Astrocyte of the cerebellum (primary cell): Measurements from ENCODE around the gene THAP4.

Experiments
- DNase-seq: peaks from one replicate; pipeline ENCODE4 v3.0.0-alpha.2; 2011; ENCODE audit warnings: low read depth
- H3K4me3 ChIP-seq: 2 replicates; pipeline ENCODE4 v1.5.1; 2011; ENCODE audit warnings: mild to moderate bottlenecking, low read depth, low read length, moderate library complexity
- CTCF ChIP-seq: IDR thresholded peaks from 2 replicates; pipeline ENCODE4 v1.5.1; 2012; ENCODE audit warnings: low read length, low read depth, moderate library complexity, mild to moderate bottlenecking; ENCODE audit errors: missing control alignments
- in situ Hi-C: cut with HindIII; loops from 2 replicates; pipeline ENCODE4 v1.10.0; 2017; ENCODE audit warnings: low sequenced_read_pairs

The THAP4 gene

GRCh38 chr2:241615041-241615440 lies 21.9 kb downstream of the THAP4 start:
- no peak for DNase-seq
- H3K4me3 ChIP-seq: no peak overlapping the region
- TF ChIP-seq CTCF: no peak
- in situ Hi-C loops: no loop called here

GRCh38 chr2:241613017-241613780 lies 23.8 kb downstream of the THAP4 start:
- peak; percentile 70 for DNase-seq
- in situ Hi-C loops: no loop called here
- no peak overlapping the region for H3K4me3 ChIP-seq
- no peak for TF ChIP-seq CTCF

- no peak for DNase-seq
- in situ Hi-C loops: no loop called here
- TF ChIP-seq CTCF: no peak
- H3K4me3 ChIP-seq: no peak overlapping the region
These were observed 24.6 kb downstream of the THAP4 start for GRCh38 chr2:241612156-241613016.

DNA sequence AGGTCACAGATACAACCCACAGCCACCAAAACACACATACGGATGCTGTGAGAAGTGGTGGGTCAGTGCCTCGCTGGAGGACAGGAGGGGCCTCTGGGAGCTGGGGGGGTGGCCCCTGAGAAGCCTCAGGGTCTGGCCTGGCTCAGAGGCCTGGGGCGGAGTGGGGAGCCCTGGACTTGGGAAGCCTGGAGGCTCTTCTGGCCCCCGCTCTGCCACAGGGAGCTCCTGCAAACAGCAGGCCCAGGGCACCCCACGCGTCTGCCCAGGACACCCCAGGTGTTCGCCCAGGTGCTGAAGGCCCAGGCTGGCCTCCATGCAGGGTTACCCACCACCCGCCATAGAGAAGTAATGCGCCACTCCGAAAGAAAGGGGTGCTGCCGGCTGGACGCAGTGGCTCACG lies 25.9 kb downstream of the THAP4 start:
- in situ Hi-C loops: no loop called here
- no peak for DNase-seq
- no peak overlapping the region for H3K4me3 ChIP-seq
- no peak for TF ChIP-seq CTCF

DNA sequence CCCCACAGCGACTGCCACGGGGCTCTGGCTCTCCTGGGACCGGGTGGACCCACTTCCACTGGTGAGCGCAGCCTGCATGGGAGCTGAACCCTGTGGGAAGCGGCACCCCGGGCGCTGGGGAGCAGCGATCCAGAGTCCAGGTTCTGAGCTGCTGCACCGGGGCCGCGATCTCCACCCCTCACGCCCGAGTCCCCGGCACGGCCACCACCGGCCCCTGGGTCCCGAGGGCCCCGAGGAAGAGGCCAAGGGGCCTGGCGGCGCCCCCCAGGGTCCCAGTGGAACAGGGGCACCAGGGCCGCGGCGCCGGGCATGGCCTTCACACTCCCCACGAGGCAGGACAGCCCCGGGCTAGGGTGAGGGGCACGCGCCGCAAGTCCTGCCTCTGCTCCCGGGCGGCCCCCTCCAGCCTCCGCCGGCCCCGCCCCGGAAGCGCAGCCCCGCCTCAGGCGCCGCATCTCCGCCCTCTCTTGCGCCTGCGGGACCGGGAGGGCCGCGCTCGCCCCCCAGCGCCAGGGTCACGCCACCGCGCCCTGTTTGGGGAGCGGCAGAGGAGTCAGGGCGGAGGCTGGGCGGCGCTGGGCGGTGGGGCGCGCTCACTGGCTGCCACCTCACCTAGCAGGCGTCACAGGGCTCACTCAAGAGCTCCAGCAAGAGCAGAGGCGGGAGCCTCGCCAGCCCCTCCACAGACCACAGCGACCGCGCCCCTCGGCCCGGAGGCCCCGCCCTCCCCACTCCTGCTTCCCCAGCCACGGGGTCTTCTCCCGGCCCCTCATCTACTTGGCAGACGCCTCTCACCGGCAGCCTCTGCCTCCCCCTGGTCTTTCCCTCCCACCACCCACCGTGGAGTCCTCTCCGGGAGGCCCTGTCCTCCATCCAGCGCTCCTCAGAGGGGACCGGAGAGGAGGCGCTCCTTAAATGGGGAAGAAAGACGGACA lies 26.8 kb downstream of the THAP4 start:
- DNase-seq: peak; percentile 49
- in situ Hi-C loops: no loop called here

More for the DNA sequence above, 26.8 kb downstream of the THAP4 start:
- H3K4me3 ChIP-seq: peak overlapping the region; percentile 49
- peak; percentile 49 for TF ChIP-seq CTCF
